HepG2 (cell line): Measurements from ENCODE around the gene CTNND1. TPM values are rescaled to one million over a fixed set of nuclear protein-coding genes. Genes with fewer than 3 reads are reported as not detected.

Experiments used
- DRAP1 ChIP-seq: IDR thresholded peaks from 2 replicates; pipeline ENCODE4 v1.6.1; 2016; ENCODE audit warnings: missing genetic modification reagents, missing compliant biosample characterization
- FLYWCH1 ChIP-seq: sonication (generic); formaldehyde crosslinking; IDR thresholded peaks from 2 replicates; pipeline ENCODE4 v1.8.1; 2023; ENCODE audit warnings: mild to moderate bottlenecking, missing genetic modification reagents
- IRX3 ChIP-seq: sonication (generic); formaldehyde crosslinking; IDR thresholded peaks from 2 replicates; pipeline ENCODE4 v1.8.1; 2023; ENCODE audit warnings: mild to moderate bottlenecking, low read depth, missing genetic modification reagents, borderline replicate concordance
- KDM5A ChIP-seq: fragments of 200-600 bp; sonication (generic); IDR thresholded peaks from 2 replicates; pipeline ENCODE4 v1.7.0; 2018; ENCODE audit warnings: antibody characterized with exemption, mild to moderate bottlenecking, low read length, borderline replicate concordance
- MIXL1 ChIP-seq: IDR thresholded peaks from 2 replicates; pipeline ENCODE4 v1.6.1; 2016
- PRDM4 ChIP-seq: sonication (generic); formaldehyde crosslinking; IDR thresholded peaks from 2 replicates; pipeline ENCODE4 v1.9.0; 2021; ENCODE audit warnings: missing genetic modification reagents, borderline replicate concordance
- SP1 ChIP-seq, 2 experiments: fragments of 450-650 bp in 1 of 2; sonication (generic) in 1 of 2; formaldehyde crosslinking in 1 of 2; IDR thresholded peaks; 2 replicates each; pipeline versions ENCODE4 v1.4.0 to v1.6.1; 2016 to 2020; ENCODE audit warnings: missing genetic modification reagents in 1 of 2
- SYNCRIP ChIP-seq: fragments of 200-400 bp; formaldehyde crosslinking; IDR thresholded peaks from 2 replicates; pipeline ENCODE4 v1.6.1; 2018; ENCODE audit warnings: mild to moderate bottlenecking, low read depth, low read length; ENCODE audit not compliant: insufficient read depth
- TEF ChIP-seq: sonication (generic); formaldehyde crosslinking; IDR thresholded peaks from 2 replicates; pipeline ENCODE4 v1.5.0; 2020; ENCODE audit warnings: missing genetic modification reagents
- ZEB1 ChIP-seq: IDR thresholded peaks from 2 replicates; pipeline ENCODE4 v1.6.1; 2012; ENCODE audit warnings: mild to moderate bottlenecking, low read depth, inconsistent platforms; ENCODE audit not compliant: insufficient replicate concordance
- ZNF362 ChIP-seq: sonication (generic); formaldehyde crosslinking; IDR thresholded peaks from 2 replicates; pipeline ENCODE4 v1.4.0; 2020; ENCODE audit warnings: missing genetic modification reagents, mild to moderate bottlenecking, borderline replicate concordance
- ZNF670 ChIP-seq: sonication (generic); formaldehyde crosslinking; IDR thresholded peaks from 2 replicates; pipeline ENCODE4 v1.8.0; 2022; ENCODE audit warnings: mild to moderate bottlenecking, missing genetic modification reagents, borderline replicate concordance
- ZNF816 ChIP-seq: sonication (generic); formaldehyde crosslinking; IDR thresholded peaks from 2 replicates; pipeline ENCODE4 v1.8.0; 2022; ENCODE audit warnings: missing genetic modification reagents, mild to moderate bottlenecking, borderline replicate concordance
- polyA plus RNA-seq, 8 experiments: library from polyadenylated mRNA; depleted of rRNA in 3 of 8; stranded (reverse) in 7 of 8; unstranded in 1 of 8; fragments of >200 nt; fragmentation: Illumina TruSeq in 4 of 8; extraction: Trizol in 4 of 8; gene quantifications; 2 replicates each; pipeline versions ENCODE4 v1.2.1 to v1.2.3, GENCODE V29; 2011 to 2016; ENCODE audit warnings: low read depth in 4 of 8, missing spikeins in 1 of 8, mixed read lengths in 1 of 8; ENCODE audit not compliant: insufficient read depth in 1 of 8
- total RNA-seq, 5 experiments: library from RNA; depleted of rRNA; stranded (reverse); fragments of >200 nt; fragmentation: Illumina TruSeq; extraction: Trizol; gene quantifications; 2 replicates each; pipeline ENCODE4 v1.2.3, GENCODE V29; 2016; ENCODE audit warnings: low read depth in 1 of 5
- TF ChIP-seq, protein P1 (sequence below), 2 experiments: sonication (generic) in 1 of 2; formaldehyde crosslinking in 1 of 2; IDR thresholded peaks; 2 replicates each; pipeline versions ENCODE4 v1.4.0 to v1.6.1; 2016 to 2020; ENCODE audit warnings: borderline replicate concordance in 1 of 2, low read depth in 1 of 2, mild to moderate bottlenecking in 1 of 2, missing genetic modification reagents in 1 of 2
- TF ChIP-seq, protein P2 (sequence below): IDR thresholded peaks from 2 replicates; pipeline ENCODE4 v1.6.1; 2016; ENCODE audit warnings: mild to moderate bottlenecking

The CTNND1 gene
- total and polyA plus RNA-seq, 2 of the 13 experiments (the other 11 are each of a cell fraction or from before 2014, with no cell fraction given), result 117 to 128 TPM

DNA sequence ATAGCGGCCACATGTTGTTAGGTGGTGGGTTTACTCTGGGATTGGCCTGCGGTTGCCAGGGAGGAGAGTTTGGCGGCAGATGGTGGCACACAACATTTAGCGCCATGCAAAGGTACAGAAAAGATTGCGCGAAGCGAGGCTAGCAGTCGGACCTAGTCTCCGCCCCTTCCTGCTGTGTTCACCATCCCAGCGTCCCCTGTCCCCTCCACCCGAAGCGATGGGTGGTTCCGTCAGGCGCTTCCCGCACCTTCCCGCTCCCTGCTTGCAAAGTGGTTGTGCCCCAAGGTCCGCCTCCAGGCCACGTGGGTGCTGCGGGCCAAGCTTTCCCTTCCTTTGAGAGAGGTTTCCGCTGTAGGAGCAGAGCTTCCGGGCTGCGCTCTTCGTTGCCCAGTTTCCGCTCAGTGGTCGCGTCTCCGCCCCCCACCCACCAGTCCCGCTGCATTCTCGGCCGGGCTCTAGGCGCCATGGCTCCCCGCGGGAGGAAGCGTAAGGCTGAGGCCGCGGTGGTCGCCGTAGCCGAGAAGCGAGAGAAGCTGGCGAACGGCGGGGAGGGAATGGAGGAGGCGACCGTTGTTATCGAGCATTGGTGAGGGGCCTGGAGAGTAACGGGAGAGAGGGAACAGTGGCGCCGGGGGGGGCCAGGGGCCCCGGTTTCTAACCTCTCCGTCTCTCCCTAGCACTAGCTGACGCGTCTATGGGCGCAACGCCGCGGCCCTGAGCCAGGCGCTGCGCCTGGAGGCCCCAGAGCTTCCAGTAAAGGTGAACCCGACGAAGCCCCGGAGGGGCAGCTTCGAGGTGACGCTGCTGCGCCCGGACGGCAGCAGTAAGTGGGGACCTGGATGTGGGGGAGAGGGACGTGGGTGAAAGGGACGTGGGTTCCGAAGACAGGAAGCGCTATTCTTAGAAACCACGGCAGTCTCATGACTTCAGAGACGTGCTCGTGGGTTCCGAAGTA lies 20.2 kb upstream of the CTNND1 start, which contains the start of gene SELENOH (continued):
- no peak for TF ChIP-seq PRDM4
- TF ChIP-seq FLYWCH1 (CRISPR knock-in tag), result no peak
- no peak for TF ChIP-seq ZNF816 (CRISPR knock-in tag)
- TF ChIP-seq, protein P1, sequence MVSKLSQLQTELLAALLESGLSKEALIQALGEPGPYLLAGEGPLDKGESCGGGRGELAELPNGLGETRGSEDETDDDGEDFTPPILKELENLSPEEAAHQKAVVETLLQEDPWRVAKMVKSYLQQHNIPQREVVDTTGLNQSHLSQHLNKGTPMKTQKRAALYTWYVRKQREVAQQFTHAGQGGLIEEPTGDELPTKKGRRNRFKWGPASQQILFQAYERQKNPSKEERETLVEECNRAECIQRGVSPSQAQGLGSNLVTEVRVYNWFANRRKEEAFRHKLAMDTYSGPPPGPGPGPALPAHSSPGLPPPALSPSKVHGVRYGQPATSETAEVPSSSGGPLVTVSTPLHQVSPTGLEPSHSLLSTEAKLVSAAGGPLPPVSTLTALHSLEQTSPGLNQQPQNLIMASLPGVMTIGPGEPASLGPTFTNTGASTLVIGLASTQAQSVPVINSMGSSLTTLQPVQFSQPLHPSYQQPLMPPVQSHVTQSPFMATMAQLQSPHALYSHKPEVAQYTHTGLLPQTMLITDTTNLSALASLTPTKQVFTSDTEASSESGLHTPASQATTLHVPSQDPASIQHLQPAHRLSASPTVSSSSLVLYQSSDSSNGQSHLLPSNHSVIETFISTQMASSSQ (IDR thresholded peaks at IDR 0.05; ENCODE audit: low read depth), result no peak
- TF ChIP-seq, protein P1 (CRISPR knock-in tag; IDR thresholded peaks at IDR 0.05; ENCODE audit: borderline replicate concordance), result no peak
- no peak; the same call in 1 of the 2 replicates for TF ChIP-seq MIXL1 (CRISPR knock-in tag)
- 0 out of 2 replicates have a peak, but pooled peaks have one; percentile 33 for TF ChIP-seq DRAP1 (CRISPR knock-in tag)
- no peak for TF ChIP-seq SYNCRIP
- no peak for TF ChIP-seq ZEB1
- no peak for TF ChIP-seq TEF (CRISPR knock-in tag)
- no peak for TF ChIP-seq IRX3 (CRISPR knock-in tag)
- TF ChIP-seq, protein P2, sequence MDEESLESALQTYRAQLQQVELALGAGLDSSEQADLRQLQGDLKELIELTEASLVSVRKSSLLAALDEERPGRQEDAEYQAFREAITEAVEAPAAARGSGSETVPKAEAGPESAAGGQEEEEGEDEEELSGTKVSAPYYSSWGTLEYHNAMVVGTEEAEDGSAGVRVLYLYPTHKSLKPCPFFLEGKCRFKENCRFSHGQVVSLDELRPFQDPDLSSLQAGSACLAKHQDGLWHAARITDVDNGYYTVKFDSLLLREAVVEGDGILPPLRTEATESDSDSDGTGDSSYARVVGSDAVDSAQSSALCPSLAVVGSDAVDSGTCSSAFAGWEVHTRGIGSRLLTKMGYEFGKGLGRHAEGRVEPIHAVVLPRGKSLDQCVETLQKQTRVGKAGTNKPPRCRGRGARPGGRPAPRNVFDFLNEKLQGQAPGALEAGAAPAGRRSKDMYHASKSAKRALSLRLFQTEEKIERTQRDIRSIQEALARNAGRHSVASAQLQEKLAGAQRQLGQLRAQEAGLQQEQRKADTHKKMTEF, result peak; percentile 80
- peak; percentile 59; the same call in 1 of the 2 replicates for TF ChIP-seq KDM5A
- no peak for TF ChIP-seq ZNF670 (CRISPR knock-in tag)
- no peak for TF ChIP-seq ZNF362 (CRISPR knock-in tag)
- no peak for TF ChIP-seq SP1 (IDR thresholded peaks at IDR 0.05)
- peak; percentile 81 for TF ChIP-seq SP1 (CRISPR knock-in tag; IDR thresholded peaks at IDR 0.05)
